Activated T-helper 17 cell treated with anti-CD3 and anti-CD28 coated beads, Interleukin-2, amount 50 U/mL, for 72 hours (primary cell): ENCODE measurements around the gene YES1. TPM values are rescaled to one million over a fixed set of nuclear protein-coding genes. Genes with fewer than 3 reads are reported as not detected.

Experiments used
- ATAC-seq: fragments of 150-1000 bp; cut with Tn5 transposase; replicated peaks from 2 replicates; pipeline ENCODE4 v1.10.0; 2021; ENCODE audit warnings: mild to moderate bottlenecking, moderate library complexity
- H3K27ac Mint-ChIP-seq: one replicate; pipeline ENCODE4 v1.8.0; 2022; ENCODE audit warnings: mixed read lengths
- H3K27me3 Mint-ChIP-seq: one replicate; pipeline ENCODE4 v1.8.0; 2022; ENCODE audit warnings: mixed read lengths
- H3K36me3 Mint-ChIP-seq: one replicate; pipeline ENCODE4 v1.8.0; 2022; ENCODE audit warnings: low read depth, mild to moderate bottlenecking, mixed read lengths
- H3K4me1 Mint-ChIP-seq: one replicate; pipeline ENCODE4 v1.8.0; 2022; ENCODE audit warnings: mixed read lengths
- H3K4me3 Mint-ChIP-seq: one replicate; pipeline ENCODE4 v1.8.0; 2022; ENCODE audit warnings: mild to moderate bottlenecking, mixed read lengths
- H3K9me3 Mint-ChIP-seq: one replicate; pipeline ENCODE4 v1.8.0; 2022; ENCODE audit warnings: mixed read lengths
- total RNA-seq, 2 donors: library from RNA; stranded (reverse); gene quantifications; one replicate each; pipeline ENCODE4 v1.2.3, GENCODE V29; 2022

YES1 gene
- total RNA-seq, 2 donors from 2014 or later, result 12.1 to 22.0 TPM

GRCh38 chr18:832085-832681 lies 20.1 kb upstream of the YES1 start:
- peak overlapping the region; percentile 40 for H3K4me3 Mint-ChIP-seq
- no peaks in the 10 kb centered on the region for H3K36me3 Mint-ChIP-seq
- peak; percentile 48 for ATAC-seq
- peaks cover 12% of the 10 kb centered on the region for H3K4me1 Mint-ChIP-seq
- no peaks in the 10 kb centered on the region for H3K9me3 Mint-ChIP-seq
- no peaks in the 10 kb centered on the region for H3K27me3 Mint-ChIP-seq
- peak overlapping the region; percentile 49 for H3K27ac Mint-ChIP-seq

DNA sequence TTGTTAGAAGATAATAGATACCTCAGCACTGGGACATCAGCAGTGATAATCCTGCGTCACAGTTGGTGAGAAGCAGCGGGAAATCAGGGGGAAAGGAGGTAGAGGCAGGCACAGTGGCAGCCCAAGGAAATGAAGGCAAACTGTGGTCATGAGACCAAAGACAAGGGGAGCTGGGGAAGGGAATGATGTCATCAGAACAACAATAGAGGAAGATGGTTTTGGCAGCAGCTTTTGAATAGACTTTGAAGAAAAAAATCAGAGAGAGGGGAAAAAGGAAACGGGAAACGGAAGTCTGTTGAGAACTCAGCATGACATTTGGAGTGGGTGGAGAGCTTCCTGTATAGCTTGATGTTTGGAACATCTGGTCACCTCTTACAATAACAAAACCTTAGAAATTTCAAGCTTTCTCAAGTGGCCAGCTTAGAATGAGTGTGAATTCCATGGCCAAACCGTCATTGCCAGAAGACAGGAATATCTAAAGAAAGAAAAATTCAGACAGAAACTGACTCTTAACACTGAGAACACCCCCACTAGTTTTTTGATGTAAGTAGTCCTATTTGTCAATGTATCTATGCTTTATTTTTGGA lies 18.4 kb upstream of the YES1 start:
- Mint-ChIP-seq H3K9me3 (no peaks in the 10 kb centered on the region), H3K36me3 (no peaks in the 10 kb centered on the region), H3K27ac (peak overlapping the region; percentile 70), H3K27me3 (no peaks in the 10 kb centered on the region), H3K4me3 (peak overlapping the region; percentile 69), H3K4me1 (peaks cover 21% of the 10 kb centered on the region)
- peak; percentile 75 for ATAC-seq

DNA sequence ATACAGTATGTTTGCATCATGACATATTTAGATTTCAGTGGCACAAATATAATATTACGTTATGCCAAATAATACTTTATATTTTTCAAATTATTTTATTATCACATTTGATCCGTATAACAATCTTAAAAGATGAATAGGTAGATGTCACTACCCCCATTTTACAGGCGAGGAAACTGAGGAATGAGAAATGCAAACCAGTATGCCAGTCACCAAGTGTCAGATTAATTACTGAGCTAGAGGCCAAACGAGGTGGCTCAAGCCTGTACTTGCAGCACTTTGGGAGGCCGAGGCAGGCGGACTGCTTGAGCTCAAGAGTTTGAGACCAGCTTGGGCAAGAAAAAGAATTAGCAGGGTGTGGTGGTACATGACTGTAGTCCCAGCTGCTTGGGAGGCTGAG lies 17.4 kb upstream of the YES1 start:
- Mint-ChIP-seq H3K27me3 (no peaks in the 10 kb centered on the region), H3K9me3 (no peaks in the 10 kb centered on the region), H3K36me3 (no peaks in the 10 kb centered on the region), H3K4me3 (no peak overlapping the region), H3K4me1 (peaks cover 21% of the 10 kb centered on the region), H3K27ac (no peak overlapping the region)
- ATAC-seq, result no peak

- H3K4me1 Mint-ChIP-seq, result peaks cover 21% of the 10 kb centered on the region
- no peak overlapping the region for H3K27ac Mint-ChIP-seq
- H3K4me3 Mint-ChIP-seq, result no peak overlapping the region
- no peak for ATAC-seq
- no peaks in the 10 kb centered on the region for H3K36me3 Mint-ChIP-seq
- H3K27me3 Mint-ChIP-seq, result no peaks in the 10 kb centered on the region
- H3K9me3 Mint-ChIP-seq, result no peaks in the 10 kb centered on the region
These were observed 15.1 kb upstream of the YES1 start for GRCh38 chr18:827093-827677.

DNA sequence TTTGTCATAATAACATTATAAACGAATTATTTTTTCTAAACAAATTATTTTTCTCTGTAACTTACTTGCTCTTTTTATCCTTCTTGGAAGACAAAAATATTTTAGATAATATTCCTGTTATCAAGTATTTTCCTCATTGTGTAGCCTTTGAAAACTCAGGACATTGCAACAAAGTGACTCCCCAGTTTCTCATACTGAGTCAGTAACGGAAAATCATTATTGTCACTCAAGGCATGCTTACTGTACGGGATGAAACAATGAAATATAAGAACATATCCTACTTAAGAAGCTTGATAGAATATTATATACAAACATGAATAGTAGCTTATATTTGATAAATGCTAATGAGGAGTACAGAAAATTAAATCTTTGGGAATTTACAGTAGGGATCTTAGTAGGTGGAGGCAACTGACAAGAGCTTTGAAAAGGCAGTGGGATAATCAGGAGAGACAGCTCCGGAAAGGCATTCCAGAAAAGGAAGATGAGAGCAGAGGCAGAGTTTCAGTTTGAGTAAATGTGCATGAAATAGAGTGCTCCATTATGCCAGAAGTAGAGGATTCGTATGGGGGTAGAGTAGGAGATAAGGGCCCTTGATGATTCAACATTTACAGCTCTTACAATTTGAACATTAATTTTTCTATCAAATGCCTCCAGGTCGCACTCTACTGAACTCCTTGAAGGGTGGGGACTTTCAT lies 14.0 kb upstream of the YES1 start:
- H3K36me3 Mint-ChIP-seq, result no peaks in the 10 kb centered on the region
- no peak overlapping the region for H3K27ac Mint-ChIP-seq
- H3K27me3 Mint-ChIP-seq, result no peaks in the 10 kb centered on the region
- H3K4me1 Mint-ChIP-seq, result peaks cover 21% of the 10 kb centered on the region
- no peaks in the 10 kb centered on the region for H3K9me3 Mint-ChIP-seq
- no peak for ATAC-seq
- no peak overlapping the region for H3K4me3 Mint-ChIP-seq

DNA sequence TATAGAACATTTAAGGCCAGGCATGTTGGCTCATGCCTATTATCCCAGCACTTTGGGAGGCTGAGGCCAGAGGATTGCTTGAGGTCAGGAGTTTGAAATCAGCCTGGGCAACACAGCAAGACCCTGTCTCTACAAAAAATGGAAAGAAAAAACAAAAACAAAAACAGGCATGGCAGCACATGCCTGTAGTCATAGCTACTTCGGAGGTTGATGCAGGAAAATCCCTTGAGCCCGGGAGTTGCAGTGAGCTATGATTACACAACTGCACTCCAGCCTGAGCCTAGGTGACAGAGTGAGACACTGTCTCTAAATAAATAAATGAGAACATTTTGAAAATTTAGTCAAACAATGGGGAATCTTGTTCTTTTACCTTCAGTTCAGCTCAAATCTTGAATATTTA lies 12.1 kb upstream of the YES1 start:
- Mint-ChIP-seq H3K27ac (no peak overlapping the region), H3K36me3 (no peaks in the 10 kb centered on the region), H3K4me1 (peaks cover 10% of the 10 kb centered on the region), H3K9me3 (no peaks in the 10 kb centered on the region), H3K27me3 (no peaks in the 10 kb centered on the region), H3K4me3 (no peak overlapping the region)
- ATAC-seq, result no peak

DNA sequence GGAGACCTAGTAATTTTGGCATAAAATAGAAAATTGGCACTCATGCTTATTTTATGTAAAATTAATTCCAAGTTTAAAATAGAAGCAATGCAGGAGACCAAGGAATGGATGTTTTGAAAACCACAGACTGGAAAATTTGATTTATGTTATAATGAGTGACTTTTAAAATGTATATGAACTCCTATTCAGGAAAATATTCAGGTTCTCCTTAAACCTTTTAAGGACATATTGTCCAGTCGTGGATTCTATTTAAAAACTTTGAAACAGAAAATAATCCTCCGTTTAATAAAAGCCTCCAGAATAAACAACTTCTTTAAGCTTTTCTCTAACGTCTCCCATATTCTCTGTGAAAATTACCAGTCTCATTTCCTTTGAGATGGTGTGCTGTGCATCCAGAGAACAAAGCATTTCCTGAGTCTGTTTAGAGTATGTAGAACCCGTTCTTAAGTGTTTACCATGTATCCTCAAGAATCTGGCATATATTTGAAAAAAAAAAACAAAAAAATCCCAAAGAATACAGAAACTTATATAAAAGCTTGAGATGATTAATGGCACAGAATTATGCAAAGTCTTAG lies 8.6 kb upstream of the YES1 start:
- Mint-ChIP-seq H3K27me3 (peaks cover 3% of the 10 kb centered on the region), H3K27ac (no peak overlapping the region), H3K36me3 (no peaks in the 10 kb centered on the region), H3K4me3 (no peak overlapping the region), H3K4me1 (no peaks in the 10 kb centered on the region), H3K9me3 (no peaks in the 10 kb centered on the region)
- no peak for ATAC-seq

DNA sequence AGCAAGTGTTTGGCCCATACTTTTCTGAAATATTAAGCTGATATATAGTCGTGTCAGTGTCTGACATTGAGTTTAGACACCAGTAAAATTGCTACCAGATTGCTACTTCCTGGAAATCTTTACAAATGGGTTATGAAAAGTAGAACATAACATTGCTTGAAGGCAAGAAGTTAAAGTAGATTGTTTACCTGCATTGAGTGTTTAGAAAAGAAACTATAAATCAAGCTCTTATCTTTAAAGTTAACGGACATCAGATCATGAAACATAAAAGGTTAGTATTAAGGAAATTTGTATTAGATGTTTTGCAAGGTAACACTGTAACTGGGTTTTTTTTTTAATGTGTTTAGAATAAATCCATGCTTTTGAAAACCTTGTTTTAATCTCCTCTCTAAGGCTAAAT lies 4.8 kb upstream of the YES1 start:
- Mint-ChIP-seq H3K4me3 (no peak overlapping the region), H3K4me1 (peaks cover 17% of the 10 kb centered on the region), H3K27ac (no peak overlapping the region), H3K36me3 (peaks cover 8% of the 10 kb centered on the region), H3K9me3 (no peaks in the 10 kb centered on the region), H3K27me3 (peaks cover 3% of the 10 kb centered on the region)
- ATAC-seq, result no peak

GRCh38 chr18:816088-816653 lies 4.1 kb upstream of the YES1 start:
- Mint-ChIP-seq H3K36me3 (peaks cover 12% of the 10 kb centered on the region), H3K4me1 (peaks cover 17% of the 10 kb centered on the region), H3K27me3 (peaks cover 3% of the 10 kb centered on the region), H3K9me3 (no peaks in the 10 kb centered on the region), H3K27ac (no peak overlapping the region), H3K4me3 (no peak overlapping the region)
- ATAC-seq, result no peak

- Mint-ChIP-seq H3K27ac (no peak overlapping the region), H3K4me1 (peaks cover 18% of the 10 kb centered on the region), H3K27me3 (peaks cover 3% of the 10 kb centered on the region), H3K36me3 (peaks cover 14% of the 10 kb centered on the region), H3K9me3 (no peaks in the 10 kb centered on the region), H3K4me3 (no peak overlapping the region)
- ATAC-seq, result no peak
These were observed 3.3 kb upstream of the YES1 start for GRCh38 chr18:815353-815752.

DNA sequence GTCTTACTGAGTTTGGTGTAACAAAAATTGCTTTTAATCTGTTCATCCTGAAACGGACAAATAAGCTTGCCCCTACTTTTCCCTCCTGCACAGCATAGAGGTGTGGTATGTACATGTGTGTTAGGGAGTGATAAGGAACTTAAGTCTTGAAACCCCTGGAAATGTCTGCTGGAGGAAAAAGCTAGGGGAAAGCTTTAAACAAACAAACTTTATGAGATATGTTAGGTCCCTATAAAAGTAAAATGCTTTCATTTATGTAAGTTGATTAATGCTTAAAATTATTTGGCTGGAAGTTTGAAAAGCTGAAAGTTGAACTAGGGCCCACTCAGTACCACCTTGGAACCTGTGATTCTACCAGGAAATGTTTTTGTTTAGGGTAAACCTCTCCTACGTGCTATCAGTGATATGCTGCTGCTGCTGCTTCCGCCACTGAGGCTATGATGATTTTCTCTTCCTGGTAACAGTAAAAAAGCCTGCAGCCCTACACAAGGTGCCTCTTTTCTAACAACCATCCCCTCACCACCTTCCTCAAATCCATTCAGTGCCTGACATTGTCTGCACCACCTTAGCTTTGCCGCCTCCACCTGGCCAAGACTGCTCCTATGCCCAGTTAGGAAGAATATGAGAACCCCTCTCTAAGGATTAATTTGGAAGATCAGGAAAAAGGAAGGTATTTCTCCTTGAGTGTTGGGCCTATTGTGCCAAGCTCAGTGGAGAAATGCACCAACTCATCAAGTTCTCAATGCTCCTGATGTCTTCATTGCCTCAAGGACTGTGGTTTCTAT lies 2.5 kb upstream of the YES1 start:
- peaks cover 22% of the 10 kb centered on the region for H3K36me3 Mint-ChIP-seq
- no peak for ATAC-seq
- H3K27me3 Mint-ChIP-seq, result peaks cover 3% of the 10 kb centered on the region
- H3K9me3 Mint-ChIP-seq, result no peaks in the 10 kb centered on the region
- H3K4me1 Mint-ChIP-seq, result peaks cover 26% of the 10 kb centered on the region
- peak overlapping the region; percentile 10 for H3K4me3 Mint-ChIP-seq
- no peak overlapping the region for H3K27ac Mint-ChIP-seq

GRCh38 chr18:813172-814071 lies 1.4 kb upstream of the YES1 start:
- H3K27ac Mint-ChIP-seq, result peak overlapping the region; percentile 99
- peak; percentile 30 for ATAC-seq
- H3K9me3 Mint-ChIP-seq, result no peaks in the 10 kb centered on the region
- peaks cover 25% of the 10 kb centered on the region for H3K36me3 Mint-ChIP-seq
- H3K4me1 Mint-ChIP-seq, result peaks cover 32% of the 10 kb centered on the region
- H3K4me3 Mint-ChIP-seq, result peak overlapping the region; percentile 92
- peaks cover 3% of the 10 kb centered on the region for H3K27me3 Mint-ChIP-seq
